K562 (cell line): Measurements from ENCODE around the gene HOXD1.

ENCODE experiments used
- BMI1 ChIP-seq: fragments of 150-350 bp; IDR thresholded peaks from 2 replicates; pipeline ENCODE4 v1.6.1; 2014; ENCODE audit warnings: low read length
- CBX2 ChIP-seq: fragments of 200-600 bp; sonication (generic); IDR thresholded peaks from one replicate; pipeline ENCODE4 v1.6.1; 2012; ENCODE audit warnings: mild to moderate bottlenecking, low read length, inconsistent platforms; ENCODE audit not compliant: insufficient read depth, poor library complexity, severe bottlenecking
- CBX8 ChIP-seq: fragments of 200-600 bp; sonication (generic); IDR thresholded peaks from 2 replicates; pipeline ENCODE4 v1.6.1; 2012; ENCODE audit warnings: borderline replicate concordance, mixed run types, low read depth, mild to moderate bottlenecking, moderate library complexity, mixed read lengths, low read length, control low read depth, inconsistent platforms; ENCODE audit not compliant: poor library complexity, severe bottlenecking; ENCODE audit errors: extremely low read depth
- CEBPB ChIP-seq: fragments of 450-650 bp; IDR thresholded peaks from 2 replicates; pipeline ENCODE4 v1.6.1; 2016; ENCODE audit warnings: missing genetic modification characterization, missing compliant biosample characterization
- CTCF ChIP-seq, 3 experiments: IDR thresholded peaks in 2 of 3; conservative IDR thresholded peaks in 1 of 3; 2 replicates each; pipeline ENCODE4 v1.5.1; 2011 to 2012; ENCODE audit warnings: low read length in 3 of 3, mild to moderate bottlenecking in 3 of 3, control low read depth in 2 of 3, improper control_type of control experiment in 1 of 3, inconsistent platforms in 1 of 3, low read depth in 1 of 3, mixed read lengths in 1 of 3, moderate library complexity in 1 of 3; ENCODE audit not compliant: insufficient read depth in 2 of 3
- ELF4 ChIP-seq: fragments of 450-650 bp; formaldehyde crosslinking; IDR thresholded peaks from 2 replicates; pipeline ENCODE4 v1.4.0; 2022; ENCODE audit warnings: missing genetic modification characterization
- EZH2 ChIP-seq: IDR thresholded peaks from 2 replicates; pipeline ENCODE4 v1.6.1; 2012; ENCODE audit warnings: low read depth, mild to moderate bottlenecking, inconsistent platforms, low read length, borderline replicate concordance
- HNRNPLL ChIP-seq: fragments of 200-400 bp; formaldehyde crosslinking; IDR thresholded peaks from 2 replicates; pipeline ENCODE4 v1.6.1; 2017; ENCODE audit warnings: low read length, low read depth, mild to moderate bottlenecking; ENCODE audit not compliant: poor library complexity, severe bottlenecking
- KDM1A ChIP-seq, 2 experiments: fragments of 450-650 bp; IDR thresholded peaks; 2 replicates each; pipeline ENCODE4 v1.6.1; 2016; ENCODE audit warnings: mild to moderate bottlenecking in 2 of 2
- KDM4B ChIP-seq, 2 experiments: fragments of 450-650 bp in 1 of 2; sonication (generic) in 1 of 2; IDR thresholded peaks; 2 replicates each; pipeline ENCODE4 v1.6.1; 2016 to 2017; ENCODE audit warnings: borderline replicate concordance in 2 of 2, antibody characterized with exemption in 1 of 2, low read depth in 1 of 2, mild to moderate bottlenecking in 1 of 2
- NRF1 ChIP-seq, 2 experiments: fragments of 450-650 bp; IDR thresholded peaks in 1 of 2; conservative IDR thresholded peaks in 1 of 2; 2 replicates each; pipeline ENCODE4 v1.6.1; 2014; ENCODE audit warnings: mild to moderate bottlenecking in 2 of 2
- POLR2AphosphoS5 ChIP-seq: IDR thresholded peaks from 2 replicates; pipeline ENCODE4 v1.6.1; 2011; ENCODE audit warnings: mild to moderate bottlenecking, low read depth, low read length, moderate library complexity; ENCODE audit not compliant: control insufficient read depth, insufficient read depth
- TFAP4 ChIP-seq: sonication (generic); formaldehyde crosslinking; IDR thresholded peaks from 2 replicates; pipeline ENCODE4 v1.8.0; 2022; ENCODE audit warnings: missing genetic modification reagents, mild to moderate bottlenecking, moderate library complexity, borderline replicate concordance
- TRIM28 ChIP-seq: fragments of 450-650 bp; IDR thresholded peaks from 2 replicates; pipeline ENCODE4 v1.6.1; 2017

GRCh38 chr2:176158186-176158591, 30.3 kb upstream of the HOXD1 start:
- TF ChIP-seq KDM4B (IDR thresholded peaks at IDR 0.05; ENCODE audit: borderline replicate concordance in 2 of 2, low read depth in 1 of 2) (no peak), CTCF (IDR thresholded peaks at IDR 0.05 in 2 of 3, conservative IDR thresholded peaks at IDR 0.05 in 1 of 3; ENCODE audit: insufficient read depth in 2 of 3, low read depth in 1 of 3, low read length in 3 of 3) (no peak), CBX2 (no peak), HNRNPLL (no peak), BMI1 (no peak), TRIM28 (no peak), CBX8 (no peak), KDM1A (IDR thresholded peaks at IDR 0.05) (no peak), POLR2AphosphoS5 (no peak), EZH2 (no peak), NRF1 (conservative IDR thresholded peaks at IDR 0.05 in 1 of 2, IDR thresholded peaks at IDR 0.05 in 1 of 2) (no peak), CEBPB (tag) (no peak), TFAP4 (CRISPR knock-in tag) (no peak), ELF4 (CRISPR knock-in tag) (no peak)
